ENCODE data around the gene MAIP1.

The MAIP1 gene

GRCh38 chr2:199992296-199992695 lies 36.9 kb downstream of the MAIP1 start:
- no peaks in the 10 kb centered on the region for H3K27me3 ChIP-seq (ENCODE audit: low read depth, low read length)
- H3K27ac ChIP-seq (ENCODE audit: low read length) = no peak overlapping the region
- H3K4me1 ChIP-seq (ENCODE audit: control insufficient read depth in 1 of 2, insufficient read depth in 2 of 2, low read length in 2 of 2) = no peaks in the 10 kb centered on the region
- H3K4me3 ChIP-seq (ENCODE audit: low read depth in 1 of 2, low read length in 2 of 2) = no peak overlapping the region
- no peaks in the 10 kb centered on the region for H3K9me3 ChIP-seq (ENCODE audit: control insufficient read depth in 1 of 2, low read length in 2 of 2)
- no peaks in the 10 kb centered on the region for H3K36me3 ChIP-seq (ENCODE audit: control insufficient read depth in 1 of 2, insufficient read depth in 2 of 2, low read length in 2 of 2)

- no peaks in the 10 kb centered on the region for H3K27me3 ChIP-seq (ENCODE audit: low read depth, low read length)
- no peak overlapping the region for H3K27ac ChIP-seq (ENCODE audit: low read length)
- no peak overlapping the region for H3K4me3 ChIP-seq (ENCODE audit: low read depth in 1 of 2, low read length in 2 of 2)
- H3K4me1 ChIP-seq (ENCODE audit: control insufficient read depth in 1 of 2, insufficient read depth in 2 of 2, low read length in 2 of 2) = no peaks in the 10 kb centered on the region
- no peaks in the 10 kb centered on the region for H3K9me3 ChIP-seq (ENCODE audit: control insufficient read depth in 1 of 2, low read length in 2 of 2)
- no peaks in the 10 kb centered on the region for H3K36me3 ChIP-seq (ENCODE audit: control insufficient read depth in 1 of 2, insufficient read depth in 2 of 2, low read length in 2 of 2)
Measured at GRCh38 chr2:199994371-199994770, 39.0 kb downstream of the MAIP1 start.

GRCh38 chr2:199994896-199995295 lies 39.5 kb downstream of the MAIP1 start:
- H3K27ac ChIP-seq (ENCODE audit: low read length) = no peak overlapping the region
- H3K36me3 ChIP-seq (ENCODE audit: control insufficient read depth in 1 of 2, insufficient read depth in 2 of 2, low read length in 2 of 2) = no peaks in the 10 kb centered on the region
- no peaks in the 10 kb centered on the region for H3K4me1 ChIP-seq (ENCODE audit: control insufficient read depth in 1 of 2, insufficient read depth in 2 of 2, low read length in 2 of 2)
- H3K9me3 ChIP-seq (ENCODE audit: control insufficient read depth in 1 of 2, low read length in 2 of 2) = no peaks in the 10 kb centered on the region
- no peak overlapping the region for H3K4me3 ChIP-seq (ENCODE audit: low read depth in 1 of 2, low read length in 2 of 2)
- no peaks in the 10 kb centered on the region for H3K27me3 ChIP-seq (ENCODE audit: low read depth, low read length)

GRCh38 chr2:199997296-199997695 lies 41.9 kb downstream of the MAIP1 start:
- Histone ChIP-seq H3K4me1 (ENCODE audit: control insufficient read depth in 1 of 2, insufficient read depth in 2 of 2, low read length in 2 of 2) (no peaks in the 10 kb centered on the region), H3K36me3 (ENCODE audit: control insufficient read depth in 1 of 2, insufficient read depth in 2 of 2, low read length in 2 of 2) (no peaks in the 10 kb centered on the region), H3K27me3 (ENCODE audit: low read depth, low read length) (no peaks in the 10 kb centered on the region), H3K27ac (ENCODE audit: low read length) (no peak overlapping the region), H3K9me3 (ENCODE audit: control insufficient read depth in 1 of 2, low read length in 2 of 2) (no peaks in the 10 kb centered on the region), H3K4me3 (ENCODE audit: low read depth in 1 of 2, low read length in 2 of 2) (no peak overlapping the region)

GRCh38 chr2:199999166-199999565 lies 43.8 kb downstream of the MAIP1 start:
- H3K36me3 ChIP-seq (ENCODE audit: control insufficient read depth in 1 of 2, insufficient read depth in 2 of 2, low read length in 2 of 2) = no peaks in the 10 kb centered on the region
- no peaks in the 10 kb centered on the region for H3K27me3 ChIP-seq (ENCODE audit: low read depth, low read length)
- no peaks in the 10 kb centered on the region for H3K4me1 ChIP-seq (ENCODE audit: control insufficient read depth in 1 of 2, insufficient read depth in 2 of 2, low read length in 2 of 2)
- H3K9me3 ChIP-seq (ENCODE audit: control insufficient read depth in 1 of 2, low read length in 2 of 2) = no peaks in the 10 kb centered on the region
- H3K27ac ChIP-seq (ENCODE audit: low read length) = no peak overlapping the region
- no peak overlapping the region for H3K4me3 ChIP-seq (ENCODE audit: low read depth in 1 of 2, low read length in 2 of 2)

GRCh38 chr2:200000444-200001163 lies 45.2 kb downstream of the MAIP1 start:
- no peaks in the 10 kb centered on the region for H3K27me3 ChIP-seq (ENCODE audit: low read depth, low read length)
- no peaks in the 10 kb centered on the region for H3K36me3 ChIP-seq (ENCODE audit: control insufficient read depth in 1 of 2, insufficient read depth in 2 of 2, low read length in 2 of 2)
- H3K27ac ChIP-seq (ENCODE audit: low read length) = no peak overlapping the region
- H3K4me1 ChIP-seq (ENCODE audit: control insufficient read depth in 1 of 2, insufficient read depth in 2 of 2, low read length in 2 of 2) = no peaks in the 10 kb centered on the region
- no peaks in the 10 kb centered on the region for H3K9me3 ChIP-seq (ENCODE audit: control insufficient read depth in 1 of 2, low read length in 2 of 2)
- no peak overlapping the region for H3K4me3 ChIP-seq (ENCODE audit: low read depth in 1 of 2, low read length in 2 of 2)

- Histone ChIP-seq H3K27ac (ENCODE audit: low read length) (no peak overlapping the region), H3K4me1 (ENCODE audit: control insufficient read depth in 1 of 2, insufficient read depth in 2 of 2, low read length in 2 of 2) (no peaks in the 10 kb centered on the region), H3K9me3 (ENCODE audit: control insufficient read depth in 1 of 2, low read length in 2 of 2) (no peaks in the 10 kb centered on the region), H3K4me3 (ENCODE audit: low read depth in 1 of 2, low read length in 2 of 2) (no peak overlapping the region), H3K36me3 (ENCODE audit: control insufficient read depth in 1 of 2, insufficient read depth in 2 of 2, low read length in 2 of 2) (no peaks in the 10 kb centered on the region), H3K27me3 (ENCODE audit: low read depth, low read length) (no peaks in the 10 kb centered on the region)
Measured at GRCh38 chr2:200003444-200003843, 48.1 kb downstream of the MAIP1 start.

- H3K27me3 ChIP-seq (ENCODE audit: low read depth, low read length) = no peaks in the 10 kb centered on the region
- no peak overlapping the region for H3K4me3 ChIP-seq (ENCODE audit: low read depth in 1 of 2, low read length in 2 of 2)
- no peaks in the 10 kb centered on the region for H3K9me3 ChIP-seq (ENCODE audit: control insufficient read depth in 1 of 2, low read length in 2 of 2)
- H3K27ac ChIP-seq (ENCODE audit: low read length) = no peak overlapping the region
- H3K36me3 ChIP-seq (ENCODE audit: control insufficient read depth in 1 of 2, insufficient read depth in 2 of 2, low read length in 2 of 2) = no peaks in the 10 kb centered on the region
- no peaks in the 10 kb centered on the region for H3K4me1 ChIP-seq (ENCODE audit: control insufficient read depth in 1 of 2, insufficient read depth in 2 of 2, low read length in 2 of 2)
Measured at GRCh38 chr2:200005675-200006074, 50.3 kb downstream of the MAIP1 start.

GRCh38 chr2:200007306-200007705 lies 51.9 kb downstream of the MAIP1 start:
- Histone ChIP-seq H3K9me3 (ENCODE audit: control insufficient read depth in 1 of 2, low read length in 2 of 2) (no peaks in the 10 kb centered on the region), H3K27ac (ENCODE audit: low read length) (no peak overlapping the region), H3K4me1 (ENCODE audit: control insufficient read depth in 1 of 2, insufficient read depth in 2 of 2, low read length in 2 of 2) (no peaks in the 10 kb centered on the region), H3K36me3 (ENCODE audit: control insufficient read depth in 1 of 2, insufficient read depth in 2 of 2, low read length in 2 of 2) (no peaks in the 10 kb centered on the region), H3K4me3 (ENCODE audit: low read depth in 1 of 2, low read length in 2 of 2) (no peak overlapping the region), H3K27me3 (ENCODE audit: low read depth, low read length) (no peaks in the 10 kb centered on the region)

GRCh38 chr2:200012401-200012800 lies 57.0 kb downstream of the MAIP1 start:
- no peaks in the 10 kb centered on the region for H3K9me3 ChIP-seq (ENCODE audit: control insufficient read depth in 1 of 2, low read length in 2 of 2)
- no peak overlapping the region for H3K4me3 ChIP-seq (ENCODE audit: low read depth in 1 of 2, low read length in 2 of 2)
- H3K36me3 ChIP-seq (ENCODE audit: control insufficient read depth in 1 of 2, insufficient read depth in 2 of 2, low read length in 2 of 2) = no peaks in the 10 kb centered on the region
- no peak overlapping the region for H3K27ac ChIP-seq (ENCODE audit: low read length)
- no peaks in the 10 kb centered on the region for H3K27me3 ChIP-seq (ENCODE audit: low read depth, low read length)
- H3K4me1 ChIP-seq (ENCODE audit: control insufficient read depth in 1 of 2, insufficient read depth in 2 of 2, low read length in 2 of 2) = no peaks in the 10 kb centered on the region
